IPS-NIHi11 (cell line): Measurements from ENCODE around the gene PLEKHA1.

ENCODE experiments used
- DNase-seq: peaks from one replicate; pipeline ENCODE4 v3.0.0; 2012; ENCODE audit warnings: mixed read lengths, low spot score

The PLEKHA1 gene

GRCh38 chr10:122374237-122374858 lies at the start of gene PLEKHA1:
Gene PLEKHA1 (plus strand): TSS chr10:122374708. CDS start chr10:122393201, 18,493 bp downstream.
- peak; percentile 96 for DNase-seq

DNA sequence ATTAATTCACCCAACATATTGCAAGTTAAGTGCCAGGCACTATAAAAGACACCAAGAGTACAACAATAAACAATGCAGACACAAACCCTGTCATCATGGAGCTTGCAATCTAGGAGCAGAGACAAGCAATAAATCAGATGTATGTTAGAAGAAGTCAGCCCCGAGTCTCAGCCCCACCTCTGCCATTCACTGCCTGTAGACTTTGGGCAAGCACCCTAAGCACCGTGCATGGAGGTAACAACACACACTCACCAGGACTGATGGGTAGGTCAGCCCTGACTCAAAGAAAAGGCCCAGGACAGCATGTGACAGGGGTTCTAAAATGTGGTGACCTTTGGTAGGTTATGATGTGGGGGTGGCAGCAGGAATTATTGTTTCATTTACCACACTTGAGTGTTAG lies 49.3 kb upstream of the PLEKHA1 start:
- no peak for DNase-seq

DNA sequence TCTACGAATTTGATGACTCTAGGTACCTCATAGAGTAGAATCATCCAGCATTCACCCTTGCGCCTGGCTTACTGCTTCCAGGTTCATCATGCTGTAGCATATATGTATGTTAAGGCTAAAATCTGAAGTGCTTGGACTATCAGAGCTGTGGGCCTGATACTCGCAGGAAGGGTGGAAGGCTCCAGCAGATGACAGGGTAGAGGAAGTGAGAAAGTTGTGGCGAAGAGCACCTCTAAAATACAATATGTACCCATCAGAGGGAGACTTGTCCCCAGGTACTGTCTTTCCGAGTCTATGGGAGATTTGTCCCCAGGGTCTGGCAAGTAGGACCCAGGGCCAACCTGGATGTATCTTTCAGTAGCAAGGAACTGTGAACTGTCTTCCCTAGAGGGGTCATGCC lies 48.1 kb upstream of the PLEKHA1 start:
- DNase-seq, result no peak

DNA sequence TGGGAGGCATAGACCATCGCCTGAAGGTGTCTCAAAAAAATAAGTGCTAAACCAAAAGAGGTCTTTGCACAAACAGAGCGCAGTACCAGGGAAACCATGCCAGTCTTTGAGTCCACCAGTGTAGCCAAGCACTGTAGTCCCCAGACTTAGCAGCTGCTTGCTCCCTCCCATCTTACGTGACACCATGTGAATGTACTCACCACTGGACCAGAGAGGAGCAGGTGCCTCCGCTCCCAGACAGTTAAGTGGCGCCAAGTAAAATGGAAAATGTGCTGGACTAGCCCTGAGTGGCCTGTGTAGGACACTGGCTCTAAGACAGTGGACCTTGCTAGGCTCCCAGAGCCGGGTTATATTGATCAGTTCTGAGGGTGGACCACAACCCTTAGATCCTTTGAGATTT lies 47.7 kb upstream of the PLEKHA1 start:
- DNase-seq, result no peak

- DNase-seq, result no peak
Observed at GRCh38 chr10:122327237-122328206, 47.0 kb upstream of the PLEKHA1 start.

GRCh38 chr10:122328676-122329075 lies 45.8 kb upstream of the PLEKHA1 start:
- no peak for DNase-seq

GRCh38 chr10:122329416-122329815 lies 45.1 kb upstream of the PLEKHA1 start:
- DNase-seq, result no peak

- no peak for DNase-seq
Observed at GRCh38 chr10:122331100-122331499, 43.4 kb upstream of the PLEKHA1 start.

- no peak for DNase-seq
Observed at GRCh38 chr10:122331615-122332446, 42.7 kb upstream of the PLEKHA1 start.

GRCh38 chr10:122333037-122333436 lies 41.5 kb upstream of the PLEKHA1 start:
- no peak for DNase-seq

DNA sequence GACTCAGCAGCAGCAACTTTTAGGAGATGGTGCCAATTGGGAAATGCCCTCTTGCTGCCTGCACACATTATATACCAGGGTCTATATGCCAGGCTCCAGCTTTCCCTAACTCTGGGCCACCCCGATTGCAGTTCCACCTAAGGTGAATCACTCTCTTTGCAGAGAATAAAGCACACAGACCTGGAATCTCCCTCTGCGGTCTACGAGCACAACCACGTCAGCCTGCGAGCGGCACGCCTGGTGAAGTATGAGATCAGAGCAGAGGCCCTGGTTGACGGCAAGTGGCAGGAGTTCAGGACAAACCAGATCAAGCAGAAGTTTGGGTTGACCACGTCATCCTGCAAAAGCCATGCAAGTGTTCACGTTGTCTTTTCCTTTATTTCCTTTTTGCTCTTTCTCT lies 38.2 kb upstream of the PLEKHA1 start:
- DNase-seq, result no peak

DNA sequence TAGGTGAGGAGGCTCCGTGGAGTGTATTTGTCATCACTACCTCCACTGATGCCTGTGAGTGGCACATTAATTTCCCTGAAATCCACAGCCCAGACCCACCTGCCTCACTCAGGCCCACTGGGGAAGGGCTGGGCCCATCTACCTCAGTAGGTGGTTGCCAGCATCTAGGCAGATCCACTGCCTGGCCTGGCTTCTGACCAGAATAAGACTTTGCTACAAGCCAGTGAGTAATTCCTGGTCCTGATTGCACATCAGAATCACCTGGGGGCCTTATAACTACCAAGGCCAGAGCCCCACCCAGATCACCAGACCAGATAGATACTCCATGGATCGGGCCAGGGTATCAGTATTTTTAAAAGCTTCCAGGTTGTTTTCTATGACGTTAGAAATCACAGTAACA lies 37.5 kb upstream of the PLEKHA1 start:
- DNase-seq, result no peak

GRCh38 chr10:122338609-122339441 lies 35.7 kb upstream of the PLEKHA1 start:
- DNase-seq, result no peak

GRCh38 chr10:122341141-122341810 lies 33.2 kb upstream of the PLEKHA1 start:
- DNase-seq, result no peak

DNA sequence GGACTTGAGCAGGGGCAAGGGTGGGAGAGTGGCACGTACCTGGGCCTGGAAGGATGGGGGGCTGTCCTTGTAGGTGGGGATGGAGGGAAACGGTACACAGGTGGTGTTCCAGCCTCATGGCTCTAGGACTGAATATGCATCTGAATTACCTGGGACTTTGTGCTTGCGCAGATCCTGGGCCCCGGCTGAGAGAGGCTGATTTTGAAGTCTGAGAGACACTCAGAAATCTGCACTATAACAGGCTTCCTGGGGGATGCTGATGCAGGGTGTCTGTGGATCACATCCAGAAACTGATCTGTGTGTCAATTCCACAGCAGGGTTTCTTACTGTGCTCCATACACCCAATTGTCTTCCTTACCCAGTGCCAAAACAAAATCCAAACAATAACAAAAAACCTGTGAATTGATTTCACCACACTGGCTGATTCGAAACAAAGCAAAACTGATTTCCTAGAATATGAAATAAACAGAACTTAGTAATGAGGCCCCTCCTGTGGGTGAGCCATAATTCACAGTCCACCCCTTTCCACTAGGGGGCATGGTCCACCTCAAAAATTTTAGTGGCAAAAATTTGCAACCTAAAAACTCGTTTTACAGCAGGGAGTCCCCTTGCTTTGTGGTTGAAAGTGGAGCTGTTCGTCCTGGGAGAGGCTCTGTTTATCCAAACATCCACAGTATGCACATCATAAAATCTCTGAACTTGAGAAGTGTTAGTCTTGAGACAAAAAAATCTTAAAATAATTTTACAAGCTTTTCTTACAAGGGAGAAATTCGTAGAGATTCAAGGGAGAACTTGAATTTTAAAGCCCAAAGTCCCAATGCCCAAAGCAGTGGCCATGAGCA lies 32.0 kb upstream of the PLEKHA1 start:
- DNase-seq, result peak; percentile 71

- no peak for DNase-seq
Observed at GRCh38 chr10:122343135-122343800, 31.2 kb upstream of the PLEKHA1 start.

DNA sequence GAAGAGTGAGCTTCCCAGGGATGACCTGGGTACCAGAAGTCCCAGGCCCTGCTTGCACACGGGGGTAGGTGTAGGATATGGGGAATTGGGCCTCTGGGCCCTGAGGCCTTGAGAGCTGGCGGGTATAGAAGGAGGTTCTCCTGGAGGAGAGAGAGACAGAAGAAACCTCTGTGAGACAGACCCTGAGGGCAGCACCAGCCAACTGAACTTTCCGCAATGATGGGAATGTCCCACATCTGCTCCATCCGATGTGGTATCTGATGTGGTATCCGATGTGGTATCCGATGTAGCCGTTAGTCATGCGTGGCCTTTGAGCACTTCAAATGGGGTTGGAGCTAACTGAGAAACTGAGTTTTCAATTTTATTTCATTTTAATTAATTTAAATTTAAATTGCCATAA lies 30.6 kb upstream of the PLEKHA1 start:
- DNase-seq, result no peak

GRCh38 chr10:122344741-122345258 lies 29.7 kb upstream of the PLEKHA1 start:
- no peak for DNase-seq

DNA sequence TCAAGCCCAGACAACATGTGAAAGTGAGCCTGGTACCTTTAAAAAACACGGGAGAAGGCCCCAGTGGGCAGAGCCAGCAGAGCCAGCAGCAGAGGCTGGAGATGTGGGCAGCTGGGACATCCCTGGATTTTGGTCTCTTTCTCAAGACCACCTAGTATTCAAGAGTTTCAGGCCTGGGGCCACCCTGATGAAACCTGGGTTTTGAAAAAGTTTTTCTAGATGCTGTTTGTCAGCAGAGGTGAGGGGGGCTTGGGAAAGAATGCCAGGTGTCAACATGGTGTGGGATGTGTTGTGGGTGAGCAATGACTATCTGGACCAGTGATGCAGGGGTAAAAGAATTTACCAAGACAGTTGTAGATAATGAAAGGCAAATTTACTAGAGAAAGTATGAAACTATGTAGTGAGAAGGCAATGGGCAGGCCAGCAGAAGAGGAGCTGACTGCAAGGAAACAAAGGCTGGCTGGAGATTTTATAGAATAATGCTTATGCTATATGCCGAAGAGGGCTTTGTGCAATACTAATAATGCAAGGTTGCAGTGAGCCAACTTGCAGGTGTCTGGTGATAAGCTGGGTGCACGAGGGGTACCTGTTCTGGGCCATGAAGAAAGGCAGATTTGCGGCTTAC lies 28.1 kb upstream of the PLEKHA1 start:
- DNase-seq, result no peak
